ACC112 (cell line): ENCODE results near the gene SNX25.
A peak's percentile ranks its signal among the peaks of the same experiment; 100 is the strongest.

Experiments
- H2AFZ ChIP-seq: fragments of 200-600 bp; sonication (generic); one replicate; pipeline ENCODE4 v1.6.0; 2017; ENCODE audit warnings: antibody characterized with exemption, low read length; ENCODE audit not compliant: unreplicated experiment
- H3K27ac ChIP-seq: fragments of 200-600 bp; sonication (generic); 2 replicates; pipeline ENCODE4 v1.5.1; 2014; ENCODE audit warnings: low read depth, mild to moderate bottlenecking, antibody characterized with exemption, low read length, moderate library complexity
- H3K27me3 ChIP-seq: fragments of 200-600 bp; sonication (generic); 2 replicates; pipeline ENCODE4 v1.6.1; 2014; ENCODE audit warnings: mild to moderate bottlenecking, antibody characterized with exemption, low read length, moderate library complexity, mixed read lengths; ENCODE audit not compliant: insufficient read depth
- H3K36me3 ChIP-seq: fragments of 200-600 bp; sonication (generic); 2 replicates; pipeline ENCODE4 v1.6.1; 2016; ENCODE audit warnings: mild to moderate bottlenecking, antibody characterized with exemption, low read length, moderate library complexity, mixed read lengths; ENCODE audit not compliant: insufficient read depth
- H3K4me1 ChIP-seq: fragments of 200-600 bp; sonication (generic); one replicate; pipeline ENCODE4 v1.6.1; 2016; ENCODE audit warnings: low read length, mixed read lengths; ENCODE audit not compliant: insufficient read depth, unreplicated experiment, control insufficient read depth
- H3K4me3 ChIP-seq: fragments of 200-600 bp; sonication (generic); 2 replicates; pipeline ENCODE4 v1.5.1; 2014; ENCODE audit warnings: mild to moderate bottlenecking, low read depth, low read length
- H3K79me2 ChIP-seq: fragments of 200-600 bp; sonication (generic); one replicate; pipeline ENCODE4 v1.6.0; 2016; ENCODE audit warnings: low read length; ENCODE audit not compliant: control insufficient read depth, unreplicated experiment, insufficient read depth

Gene SNX25

GRCh38 chr4:185217408-185217975, 8.1 kb downstream of the SNX25 start:
- Histone ChIP-seq H3K79me2 (peaks cover 70% of the 10 kb centered on the region), H3K4me1 (peaks cover 16% of the 10 kb centered on the region), H3K4me3 (no peak overlapping the region)

GRCh38 chr4:185218312-185218711, 8.9 kb downstream of the SNX25 start:
- Histone ChIP-seq H3K79me2 (peaks cover 67% of the 10 kb centered on the region), H3K4me1 (peaks cover 22% of the 10 kb centered on the region), H3K27ac (no peak overlapping the region), H2AFZ (no peak overlapping the region), H3K4me3 (no peak overlapping the region), H3K27me3 (no peaks in the 10 kb centered on the region), H3K36me3 (no peaks in the 10 kb centered on the region)

More at GRCh38 chr4:185217408-185217975, 8.1 kb downstream of the SNX25 start:
- no peak overlapping the region for H2AFZ ChIP-seq
- no peaks in the 10 kb centered on the region for H3K36me3 ChIP-seq
- H3K27me3 ChIP-seq, result no peaks in the 10 kb centered on the region
- no peak overlapping the region for H3K27ac ChIP-seq

- peaks cover 22% of the 10 kb centered on the region for H3K4me1 ChIP-seq
- H2AFZ ChIP-seq, result no peak overlapping the region
- no peaks in the 10 kb centered on the region for H3K27me3 ChIP-seq
- no peaks in the 10 kb centered on the region for H3K36me3 ChIP-seq
- H3K79me2 ChIP-seq, result peaks cover 64% of the 10 kb centered on the region
- no peak overlapping the region for H3K27ac ChIP-seq
- H3K4me3 ChIP-seq, result no peak overlapping the region
These were observed 10.3 kb downstream of the SNX25 start for GRCh38 chr4:185219551-185220344.

- no peaks in the 10 kb centered on the region for H3K36me3 ChIP-seq
- H3K27ac ChIP-seq, result no peak overlapping the region
- no peak overlapping the region for H2AFZ ChIP-seq
- H3K4me3 ChIP-seq, result no peak overlapping the region
- peaks cover 15% of the 10 kb centered on the region for H3K4me1 ChIP-seq
- no peaks in the 10 kb centered on the region for H3K27me3 ChIP-seq
- H3K79me2 ChIP-seq, result peaks cover 67% of the 10 kb centered on the region
These were observed 12.1 kb downstream of the SNX25 start for GRCh38 chr4:185221491-185221890.

- Histone ChIP-seq H3K27me3 (no peaks in the 10 kb centered on the region), H3K4me3 (no peak overlapping the region), H3K36me3 (no peaks in the 10 kb centered on the region), H3K27ac (no peak overlapping the region), H2AFZ (no peak overlapping the region), H3K4me1 (peaks cover 15% of the 10 kb centered on the region), H3K79me2 (peaks cover 66% of the 10 kb centered on the region)
These were observed 12.5 kb downstream of the SNX25 start for GRCh38 chr4:185221912-185222311.

GRCh38 chr4:185222598-185222997, 13.2 kb downstream of the SNX25 start:
- Histone ChIP-seq H2AFZ (no peak overlapping the region), H3K4me1 (peaks cover 15% of the 10 kb centered on the region), H3K4me3 (no peak overlapping the region), H3K27me3 (no peaks in the 10 kb centered on the region), H3K79me2 (peaks cover 68% of the 10 kb centered on the region), H3K36me3 (no peaks in the 10 kb centered on the region), H3K27ac (peak overlapping the region; percentile 2; the same call in 1 of the 2 replicates)

GRCh38 chr4:185224597-185224996, 15.2 kb downstream of the SNX25 start:
- H3K79me2 ChIP-seq, result peaks cover 67% of the 10 kb centered on the region
- no peak overlapping the region for H3K4me3 ChIP-seq
- H2AFZ ChIP-seq, result no peak overlapping the region
- H3K27ac ChIP-seq, result no peak overlapping the region
- H3K4me1 ChIP-seq, result peaks cover 13% of the 10 kb centered on the region
- H3K36me3 ChIP-seq, result no peaks in the 10 kb centered on the region
- H3K27me3 ChIP-seq, result no peaks in the 10 kb centered on the region

GRCh38 chr4:185225940-185226339, 16.5 kb downstream of the SNX25 start:
- Histone ChIP-seq H3K4me1 (peaks cover 10% of the 10 kb centered on the region), H3K79me2 (peaks cover 65% of the 10 kb centered on the region), H3K36me3 (no peaks in the 10 kb centered on the region), H2AFZ (no peak overlapping the region), H3K4me3 (no peak overlapping the region), H3K27ac (no peak overlapping the region), H3K27me3 (no peaks in the 10 kb centered on the region)

- Histone ChIP-seq H3K36me3 (no peaks in the 10 kb centered on the region), H3K79me2 (peaks cover 61% of the 10 kb centered on the region), H3K27ac (no peak overlapping the region), H3K4me3 (no peak overlapping the region), H2AFZ (no peak overlapping the region), H3K4me1 (peaks cover 7% of the 10 kb centered on the region), H3K27me3 (no peaks in the 10 kb centered on the region)
These were observed 17.7 kb downstream of the SNX25 start for GRCh38 chr4:185227131-185227551.

- H3K4me1 ChIP-seq, result peaks cover 12% of the 10 kb centered on the region
- H3K27me3 ChIP-seq, result no peaks in the 10 kb centered on the region
- H2AFZ ChIP-seq, result no peak overlapping the region
- no peak overlapping the region for H3K27ac ChIP-seq
- H3K36me3 ChIP-seq, result no peaks in the 10 kb centered on the region
- peaks cover 68% of the 10 kb centered on the region for H3K79me2 ChIP-seq
- no peak overlapping the region for H3K4me3 ChIP-seq
These were observed 18.4 kb downstream of the SNX25 start for GRCh38 chr4:185227713-185228278.
